GM19372 (cell line): Measurements from ENCODE around the gene FBXL13.
"Not testable (repeated sequence)": the region's sequence is repeated elsewhere in the genome, so short reads cannot be mapped to it uniquely, and the experiment has no call there.

Experiments used
- ATAC-seq: cut with Tn5 transposase; IDR thresholded peaks from one replicate; pipeline ENCODE4 v1.9.1; 2021; ENCODE audit warnings: mild to moderate bottlenecking, low read depth, moderate library complexity; ENCODE audit not compliant: unreplicated experiment

The FBXL13 gene

DNA sequence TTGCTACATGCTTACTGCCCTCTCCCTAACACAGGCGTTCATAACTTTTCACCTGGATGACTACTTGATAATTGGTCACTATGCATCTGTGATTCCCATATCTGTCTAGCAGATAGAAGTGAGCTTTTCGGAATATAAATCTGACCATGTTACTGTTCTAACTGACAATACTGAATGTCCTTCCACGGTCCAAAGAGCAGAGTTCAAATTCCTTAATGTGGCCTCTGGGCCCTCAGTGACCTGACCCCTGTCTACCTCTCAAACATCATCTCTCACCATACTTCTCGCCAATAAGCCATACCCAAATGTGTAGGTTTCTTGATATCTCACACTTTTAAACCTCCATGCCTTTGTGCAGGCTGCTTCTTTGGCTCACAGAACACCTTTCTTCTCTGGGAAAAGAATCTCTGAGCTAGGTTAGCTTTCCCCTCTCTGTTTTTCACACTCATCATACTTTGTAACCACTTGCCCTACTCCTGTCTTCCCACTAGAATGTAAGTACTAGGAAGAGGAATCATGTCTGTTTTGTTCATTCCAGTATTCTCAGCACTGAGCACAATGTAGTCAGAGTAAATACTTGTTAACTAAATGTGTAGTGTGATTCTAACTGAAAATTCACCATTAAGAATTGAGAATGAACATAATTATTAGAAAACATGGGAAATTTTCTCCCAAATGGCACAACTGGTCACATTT, 201.0 kb downstream of the FBXL13 start:
- ATAC-seq = peak; percentile 21

DNA sequence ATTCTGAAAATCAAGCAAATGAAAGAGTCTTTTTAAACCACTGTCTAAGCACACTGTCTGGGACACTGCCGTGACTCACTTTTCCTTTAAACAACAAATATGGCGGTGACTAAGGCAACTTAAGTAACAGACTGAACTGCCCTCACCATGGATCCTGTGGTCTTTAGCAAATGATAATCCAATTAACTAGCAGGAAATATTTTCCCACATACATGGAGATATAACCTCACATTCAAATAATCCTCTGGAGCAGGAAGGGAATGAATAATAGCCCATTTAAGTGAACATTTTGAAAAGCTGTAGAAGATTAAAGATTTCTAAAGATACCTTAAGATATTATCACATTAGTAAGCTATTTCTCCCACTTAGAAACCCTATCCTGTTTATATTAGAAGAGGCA, 202.1 kb downstream of the FBXL13 start:
- no peak for ATAC-seq

DNA sequence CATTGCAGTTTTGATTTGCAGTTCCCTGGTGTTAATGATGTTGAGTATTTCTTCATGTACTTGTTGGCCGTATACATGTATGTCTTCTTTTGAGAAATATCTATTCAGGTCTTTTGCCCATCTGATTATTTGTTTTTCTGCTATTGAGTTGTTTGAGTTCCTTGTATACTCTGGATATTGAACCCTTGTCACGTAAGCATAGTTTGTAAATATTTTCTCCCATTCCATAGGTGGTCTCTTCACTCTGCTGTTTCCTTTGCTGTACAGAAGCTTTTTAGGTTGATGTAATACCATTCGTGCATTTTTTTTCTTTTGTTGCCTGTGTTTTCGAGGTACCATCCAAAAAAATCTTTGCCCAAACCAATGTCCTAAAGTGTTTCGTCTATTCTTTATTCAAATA, 205.4 kb downstream of the FBXL13 start:
- no peak for ATAC-seq

DNA sequence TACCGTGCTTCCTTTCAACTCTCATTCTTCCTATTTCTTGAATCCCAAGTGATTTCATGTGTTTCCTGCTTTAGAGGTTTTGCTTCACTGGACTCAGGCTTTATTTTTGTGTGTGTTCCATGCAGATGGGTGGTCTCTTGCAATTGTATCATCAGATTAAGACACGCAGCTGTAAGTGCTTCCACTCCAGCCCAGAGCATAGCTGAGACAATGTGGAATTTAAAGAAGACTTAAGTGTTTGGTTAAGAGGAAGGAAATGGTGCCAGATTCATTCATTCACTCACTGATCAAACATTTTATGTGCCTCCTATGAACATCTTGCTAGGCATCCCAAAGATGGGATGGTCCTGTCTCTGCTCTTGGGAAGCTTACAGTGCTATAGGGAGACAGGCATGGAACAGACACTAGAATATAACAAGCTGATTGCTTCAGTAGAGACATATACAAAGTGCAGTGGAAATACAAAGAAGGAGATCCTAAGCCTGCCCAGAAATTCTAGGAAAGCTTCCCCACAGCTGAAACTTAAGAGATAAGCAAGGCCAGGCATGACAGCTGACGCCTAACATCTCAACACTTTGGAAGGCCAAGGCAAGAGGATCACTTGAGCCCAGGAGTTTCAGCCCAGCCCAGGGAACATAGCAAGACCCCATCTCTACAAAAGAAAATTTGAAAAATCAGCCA, 207.9 kb downstream of the FBXL13 start:
- ATAC-seq = no peak

DNA sequence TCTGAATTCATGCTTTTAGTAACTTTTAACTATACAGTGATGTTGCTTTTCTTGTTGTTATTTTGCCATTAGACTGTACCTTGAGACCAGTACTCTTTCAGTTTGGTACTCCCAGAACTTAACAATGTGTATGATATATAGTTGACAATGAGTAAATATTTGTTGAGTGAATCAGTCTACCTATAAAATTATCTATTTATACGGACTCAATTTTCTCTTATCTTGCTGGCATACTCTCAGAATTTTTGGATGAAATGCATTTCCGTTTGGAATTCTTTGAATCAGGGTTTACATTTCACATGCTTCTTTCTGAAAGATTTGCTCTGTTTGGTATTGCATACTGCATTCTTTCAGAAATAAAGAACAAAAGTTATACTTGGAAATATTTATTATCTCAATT, 209.6 kb downstream of the FBXL13 start:
- no peak for ATAC-seq

DNA sequence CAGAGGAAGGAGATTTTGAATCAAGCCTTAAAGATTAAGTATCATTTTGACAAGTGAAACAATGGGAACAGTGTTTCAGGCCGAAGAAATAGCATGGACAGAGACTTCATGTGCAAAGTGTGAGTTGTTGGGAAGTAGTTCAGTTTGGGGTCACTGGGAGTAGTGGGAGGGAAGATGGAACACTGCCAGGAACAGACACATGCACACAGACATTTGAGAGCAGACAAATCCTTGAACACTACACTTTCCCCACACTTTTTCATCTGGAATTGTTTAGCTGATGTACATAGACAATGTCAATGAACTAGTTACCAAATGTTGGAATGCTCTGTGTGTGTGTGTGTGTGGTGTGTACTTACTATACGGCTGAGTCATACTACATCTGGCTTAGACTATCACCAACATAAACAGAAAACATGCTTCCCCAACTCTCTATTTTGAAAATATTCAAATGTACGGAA, 214.2 kb downstream of the FBXL13 start:
- ATAC-seq = no peak

DNA sequence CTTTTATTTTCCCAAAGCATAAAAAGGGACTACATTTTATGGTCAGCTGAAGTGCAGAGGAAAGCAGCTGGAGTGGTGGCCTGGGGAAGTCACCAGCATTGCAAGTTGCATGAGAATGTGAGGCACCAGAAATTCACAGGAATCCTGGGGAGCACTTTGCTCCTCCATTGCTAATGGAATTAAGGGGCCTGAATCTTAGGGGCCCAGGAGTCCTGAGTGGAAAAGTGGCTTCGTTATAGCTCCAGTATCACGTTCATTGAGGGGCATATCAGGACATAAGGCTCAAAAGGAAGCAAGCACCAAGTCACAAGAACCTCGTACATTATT, 214.8 kb downstream of the FBXL13 start:
- no peak for ATAC-seq

DNA sequence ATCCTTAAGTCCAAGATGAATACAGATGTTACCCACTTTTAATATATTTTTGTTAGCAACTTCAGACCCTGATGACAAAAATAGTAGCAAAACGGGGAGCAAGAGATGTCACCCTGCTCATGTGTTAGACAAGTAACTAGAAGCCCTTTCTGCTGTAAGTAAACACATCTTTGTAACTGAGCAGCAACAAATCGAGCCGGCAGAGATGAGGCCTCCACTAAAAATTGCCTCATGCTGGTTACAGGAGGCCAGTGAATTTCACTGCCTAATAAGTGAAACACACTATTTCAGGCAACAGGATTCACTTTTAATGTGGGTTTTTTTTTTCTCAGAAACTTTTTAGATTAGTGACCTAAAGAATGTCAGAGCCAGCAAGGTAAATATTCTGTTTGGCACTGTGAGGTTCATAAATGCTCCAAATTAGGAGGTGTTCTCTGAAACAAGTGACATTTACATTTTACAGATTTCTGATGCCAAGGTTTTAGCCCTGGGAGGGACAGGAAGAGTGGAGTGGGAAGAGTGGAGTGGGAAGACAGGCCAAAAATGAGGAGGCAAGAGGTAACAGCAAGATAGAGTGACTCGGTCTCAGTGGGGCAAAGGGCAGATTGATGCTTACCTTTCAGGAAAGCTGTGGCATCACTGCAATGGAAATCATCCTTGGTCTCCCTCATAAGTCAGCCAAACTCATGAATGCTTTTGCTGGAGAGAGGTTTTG, 215.4 kb downstream of the FBXL13 start:
- no peak for ATAC-seq

DNA sequence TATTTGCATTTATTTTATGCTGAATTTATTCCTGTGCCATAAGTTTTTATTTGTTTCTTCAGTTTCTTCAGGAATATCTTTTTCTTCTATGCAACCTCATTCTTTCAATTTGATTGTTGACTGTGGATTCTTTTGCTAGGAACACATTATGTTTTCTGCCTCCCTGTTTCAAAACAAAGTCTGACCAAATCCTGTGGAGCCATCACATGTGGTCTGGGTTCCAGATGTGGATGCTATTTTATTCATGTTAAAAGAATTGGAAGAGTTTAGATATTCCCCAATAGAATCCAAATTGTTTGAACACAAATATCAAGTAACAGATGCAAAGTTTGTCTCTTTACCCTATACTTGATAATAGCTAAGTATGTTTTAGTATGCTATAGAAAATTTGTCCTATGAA, 218.6 kb downstream of the FBXL13 start:
- ATAC-seq = no peak

DNA sequence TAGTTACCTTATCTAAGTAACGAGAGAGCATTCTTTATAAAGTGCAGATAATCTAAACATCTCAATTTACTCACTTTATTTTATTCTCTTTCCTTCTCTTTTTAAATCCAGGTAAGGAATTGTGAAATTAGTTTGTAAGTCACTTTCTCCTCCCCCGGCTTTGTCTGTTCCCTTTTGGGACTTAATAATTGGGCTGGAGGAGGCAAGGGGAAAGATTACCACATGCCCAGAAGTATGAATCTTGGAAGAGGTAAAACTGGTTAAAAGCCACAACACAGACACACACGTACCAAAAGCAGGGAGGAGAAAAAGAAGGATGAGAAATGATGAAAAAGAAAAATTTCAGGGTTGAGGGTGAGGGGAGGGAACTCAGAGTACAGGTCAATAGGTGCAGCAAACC, 225.1 kb downstream of the FBXL13 start:
- no peak for ATAC-seq

DNA sequence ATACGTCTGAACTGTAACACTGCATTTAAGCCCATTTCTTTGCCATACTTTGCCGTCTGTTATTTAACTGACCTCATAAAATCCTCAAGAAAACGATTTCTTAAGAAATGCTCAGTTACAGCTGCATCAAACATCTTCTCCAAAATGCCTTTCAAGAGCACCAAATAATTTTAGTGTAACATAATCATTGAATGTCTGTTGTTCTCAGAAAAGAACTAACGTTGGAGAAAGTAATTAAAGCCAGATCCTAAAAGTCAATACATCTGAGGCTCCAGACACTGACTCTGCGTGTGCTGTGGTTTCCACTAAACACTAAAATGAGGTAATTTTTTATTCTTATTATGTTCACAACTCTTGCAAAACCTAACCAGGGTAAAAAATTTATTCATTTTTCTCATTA, 225.5 kb downstream of the FBXL13 start:
- ATAC-seq = no peak

DNA sequence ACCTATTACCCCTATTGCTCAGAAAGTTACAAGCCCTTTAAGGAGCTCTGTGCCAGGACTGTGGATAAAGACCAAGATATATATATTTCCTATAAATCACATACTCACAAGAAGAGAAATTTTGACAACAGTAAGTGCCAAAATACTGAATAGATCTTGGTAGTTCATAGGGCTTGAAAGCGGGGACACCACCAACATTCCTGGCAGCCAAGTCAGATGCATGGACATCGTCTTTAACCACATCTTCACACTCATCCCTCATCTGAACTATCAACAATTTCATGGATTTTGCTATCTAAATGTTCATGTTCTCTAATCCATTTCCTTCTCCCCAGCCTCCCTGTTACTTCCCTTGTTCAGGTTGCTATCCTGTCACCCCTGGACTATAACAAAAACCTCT, 229.2 kb downstream of the FBXL13 start:
- no peak for ATAC-seq

DNA sequence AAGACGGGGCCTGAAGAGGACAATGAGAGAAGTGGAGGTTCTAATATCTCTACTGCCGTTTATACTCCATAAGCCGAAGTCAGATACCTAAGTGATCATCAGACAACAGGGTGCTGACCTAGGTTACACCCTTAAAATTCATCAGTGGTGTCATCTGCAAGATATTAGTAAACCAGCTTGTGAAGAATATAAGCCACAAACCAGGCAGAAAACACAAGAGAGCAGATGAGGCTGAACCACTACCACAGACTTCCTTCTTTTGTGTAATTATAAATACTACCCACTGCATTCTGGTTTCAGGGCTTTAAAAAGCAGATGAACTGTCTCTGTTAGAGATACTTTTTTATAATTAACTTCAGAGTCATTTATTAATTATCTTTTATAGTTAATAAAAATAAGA, 230.7 kb downstream of the FBXL13 start:
- peak; percentile 78 for ATAC-seq

DNA sequence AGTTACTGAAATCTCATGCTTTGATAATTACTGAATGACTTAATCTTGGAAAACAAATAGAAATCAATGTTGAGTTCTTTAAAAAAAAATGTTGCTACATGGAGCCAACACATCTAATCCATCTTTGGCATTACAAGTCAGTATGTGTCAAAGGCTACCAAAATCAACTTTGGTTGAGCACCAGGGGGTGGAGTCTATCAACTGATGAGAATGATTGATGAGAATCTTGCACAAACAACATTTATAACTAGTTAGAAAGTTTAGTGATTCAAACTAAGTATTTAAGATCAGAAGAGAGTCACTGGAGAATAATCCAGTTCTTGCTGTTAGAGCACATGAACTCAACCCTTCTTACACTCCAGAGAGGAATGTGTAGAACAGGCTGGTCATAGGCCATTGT, 232.3 kb downstream of the FBXL13 start:
- ATAC-seq = no peak

DNA sequence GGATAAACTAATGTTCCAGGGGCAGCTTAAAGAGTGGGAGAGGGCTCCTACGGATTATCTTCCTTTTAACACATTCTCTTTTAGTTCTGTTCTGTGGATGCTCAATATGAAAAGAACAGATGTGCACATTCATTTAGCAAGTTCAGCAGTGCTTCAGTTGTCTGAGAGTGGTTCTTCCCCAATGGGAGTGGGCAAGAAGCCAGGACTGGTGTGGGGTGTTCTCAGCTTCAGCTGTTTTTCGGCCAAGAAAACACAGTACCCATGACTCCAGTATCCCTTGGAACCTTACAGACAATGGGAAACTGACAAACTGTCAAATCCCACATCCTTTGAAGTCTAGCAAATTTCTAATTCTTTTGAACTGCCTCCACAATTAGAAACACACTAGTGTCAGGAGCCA, 233.3 kb downstream of the FBXL13 start:
- ATAC-seq = no peak

DNA sequence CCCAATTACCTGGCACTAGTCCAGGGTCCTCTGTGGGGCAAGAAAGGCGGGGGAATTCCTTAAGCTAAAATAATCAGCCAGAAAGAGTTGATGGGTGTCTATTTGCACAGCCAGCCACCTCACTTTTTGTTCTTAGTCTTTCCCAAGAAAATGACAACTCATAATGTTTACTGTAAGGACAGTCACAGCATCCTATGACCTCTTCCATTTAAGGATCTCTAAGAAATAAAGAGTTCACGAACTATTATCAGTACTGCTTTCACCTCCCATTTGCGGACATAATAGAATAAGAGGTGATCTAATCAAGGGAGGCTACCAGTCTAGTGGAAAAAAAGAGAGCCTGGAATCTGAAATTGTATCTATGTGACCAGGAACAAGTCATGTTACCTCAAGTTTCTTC, 234.2 kb downstream of the FBXL13 start:
- ATAC-seq = no peak

DNA sequence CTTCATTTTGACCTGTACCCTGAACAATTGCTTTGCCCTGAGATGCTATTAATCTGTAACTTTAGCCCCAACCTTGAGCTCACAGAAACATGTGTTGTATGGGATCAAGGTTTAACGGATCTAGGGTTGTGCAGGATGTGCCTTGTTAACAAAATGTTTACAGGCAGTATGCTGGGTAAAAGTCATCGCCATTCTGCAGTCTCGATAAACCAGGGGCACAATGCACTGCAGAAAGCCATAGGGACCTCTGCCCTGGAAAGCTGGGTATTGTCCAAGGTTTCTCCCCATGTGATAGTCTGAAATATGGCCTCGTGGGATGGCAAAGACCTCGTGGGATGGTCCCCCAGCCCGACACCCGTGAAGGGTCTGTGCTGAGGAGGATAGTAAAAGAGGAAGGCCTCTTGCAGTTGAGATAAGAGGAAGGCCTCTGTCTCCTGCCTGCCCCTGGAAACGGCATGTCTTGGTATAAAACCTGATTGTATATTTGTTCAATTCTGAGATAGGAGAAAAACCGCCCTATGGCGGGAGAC, 236.0 kb downstream of the FBXL13 start:
- not testable (repeated sequence) for ATAC-seq

DNA sequence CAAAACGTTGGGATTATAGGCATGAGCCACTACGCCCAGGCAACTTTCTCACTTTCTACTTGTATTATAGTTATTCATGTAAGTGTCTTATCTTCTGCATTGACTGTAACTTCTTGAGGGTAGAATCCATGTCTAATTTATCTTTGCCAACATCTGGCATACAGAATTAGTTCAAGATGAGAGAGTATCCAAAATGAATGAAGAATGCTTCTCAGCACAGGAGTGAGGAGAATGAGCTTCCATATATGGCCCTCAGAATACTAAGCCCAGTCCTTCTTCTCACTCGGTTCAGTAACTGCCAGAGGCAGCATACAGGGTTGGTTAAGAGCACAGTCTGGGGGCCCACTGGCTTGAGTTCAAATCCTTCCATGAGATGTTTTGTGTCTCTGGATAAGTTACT, 236.8 kb downstream of the FBXL13 start:
- no peak for ATAC-seq

DNA sequence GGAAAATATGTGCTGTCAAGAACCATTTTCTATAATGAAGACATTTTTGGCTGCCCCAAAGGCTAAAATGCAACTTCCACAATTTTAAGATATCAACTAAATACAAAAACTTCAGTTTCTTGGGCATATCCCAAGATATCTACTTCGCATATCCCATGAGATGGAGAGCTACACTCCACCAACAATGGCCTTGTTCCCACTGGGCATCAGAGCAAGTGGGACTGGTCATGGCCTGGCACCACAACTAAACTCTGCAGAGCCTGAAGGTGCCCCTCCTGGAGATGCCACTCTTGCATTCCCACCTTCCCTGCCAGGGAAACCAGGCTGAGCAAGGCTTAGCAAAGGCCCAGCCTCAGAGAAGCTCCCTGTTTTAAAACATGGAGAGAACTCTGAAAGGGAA, 237.6 kb downstream of the FBXL13 start:
- no peak for ATAC-seq

DNA sequence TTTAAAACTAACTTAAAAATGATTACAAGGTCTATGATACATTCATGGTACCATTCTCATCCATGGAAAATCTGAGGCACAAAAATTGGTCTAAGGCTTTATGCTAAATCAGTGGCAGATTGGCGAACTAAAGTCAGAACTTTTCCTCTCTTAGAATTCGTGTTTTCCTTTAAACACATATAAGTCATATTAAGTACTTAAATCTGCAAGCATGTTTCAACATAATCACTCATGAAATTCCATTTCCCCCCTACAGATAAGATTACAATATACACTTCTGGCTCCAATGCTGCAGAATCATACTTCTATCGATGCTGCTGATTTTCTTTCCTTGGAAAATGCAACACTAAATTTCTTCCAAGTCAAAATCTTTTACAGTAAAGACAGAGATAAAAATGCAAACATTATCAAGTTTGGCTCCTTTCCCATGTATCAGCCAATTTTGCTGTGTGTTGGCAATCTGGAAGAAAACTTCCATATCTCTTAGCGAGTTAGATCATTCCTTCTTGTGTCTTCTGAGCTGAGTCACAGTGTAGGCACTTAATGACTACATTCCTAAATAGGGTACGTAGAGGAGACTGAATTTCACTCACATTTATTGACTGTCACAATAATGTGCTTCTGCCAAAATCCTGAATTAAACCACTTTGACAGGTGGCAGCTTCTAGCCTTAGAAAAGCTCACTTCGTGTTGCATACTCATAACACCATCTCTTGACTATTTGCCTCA, 238.2 kb downstream of the FBXL13 start:
- ATAC-seq = no peak

DNA sequence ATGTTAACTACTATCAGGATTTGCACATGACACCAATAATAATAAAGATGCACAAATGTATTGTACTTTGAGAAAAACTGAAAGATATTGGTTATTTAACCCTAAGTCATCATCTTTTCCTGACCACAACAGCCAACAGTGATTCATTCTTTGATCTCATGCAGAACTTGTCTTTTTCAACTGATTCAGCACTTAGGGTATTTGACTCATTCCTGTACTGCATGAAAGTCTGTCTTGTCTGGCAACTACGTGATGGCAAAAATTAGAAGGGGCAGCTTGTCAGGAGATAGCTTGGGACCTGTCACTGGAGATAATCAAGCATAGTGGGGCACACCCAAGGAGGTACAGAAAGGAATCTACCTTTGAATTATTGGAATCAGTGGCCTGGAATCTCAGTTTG, 239.6 kb downstream of the FBXL13 start:
- ATAC-seq = peak; percentile 76
